ENCODE data around the gene SPATS2.

Gene SPATS2

GRCh38 chr12:49338830-49339463 is 28.3 kb upstream of the SPATS2 start:
- intact Hi-C loops (cut with DNase I; ENCODE audit: low total_unique reads), result loop anchor here (5.0 kb wide), 1 partner anchor 47 kb away; no protein-coding TSS in a partner anchor
- peaks cover 0 to 33% (median 23%) of the 10 kb centered on the region in 4 donors for H3K4me1 ChIP-seq
- H3K27me3 ChIP-seq, result peaks cover 5 to 75% of the 10 kb centered on the region in 2 donors
- no peak for TF ChIP-seq CTCF (IDR thresholded peaks at IDR 0.05)
- no peak overlapping the region for H3K27ac ChIP-seq
- no peaks in the 10 kb centered on the region for H3K9me3 ChIP-seq
- no peaks in the 10 kb centered on the region for H3K36me3 ChIP-seq
- DNase-seq, result peak in 1 of 2 donors; percentile 35
- no peak overlapping the region for H3K4me3 ChIP-seq

- H3K4me3 ChIP-seq, result no peak overlapping the region
- intact Hi-C loops (cut with DNase I; ENCODE audit: low total_unique reads), result loop anchor here (5.0 kb wide), 1 partner anchor 47 kb away; no protein-coding TSS in a partner anchor
- no peak overlapping the region for H3K27ac ChIP-seq
- no peak for TF ChIP-seq CTCF (IDR thresholded peaks at IDR 0.05)
- H3K9me3 ChIP-seq, result no peaks in the 10 kb centered on the region
- peaks cover 0 to 33% (median 23%) of the 10 kb centered on the region in 4 donors for H3K4me1 ChIP-seq
- peaks cover 5 to 73% of the 10 kb centered on the region in 2 donors for H3K27me3 ChIP-seq
- no peaks in the 10 kb centered on the region for H3K36me3 ChIP-seq
- DNase-seq, result peak in 1 of 2 donors; percentile 38
These were observed 27.8 kb upstream of the SPATS2 start for GRCh38 chr12:49339464-49339861.

GRCh38 chr12:49340095-49340870 is 27.0 kb upstream of the SPATS2 start:
- Histone ChIP-seq H3K4me3 (no peak overlapping the region), H3K27ac (no peak overlapping the region), H3K36me3 (no peaks in the 10 kb centered on the region), H3K27me3 (peaks cover 7 to 73% of the 10 kb centered on the region in 2 donors), H3K4me1 (peaks cover 0 to 38% (median 29%) of the 10 kb centered on the region in 4 donors), H3K9me3 (no peaks in the 10 kb centered on the region)
- no peak for TF ChIP-seq CTCF (IDR thresholded peaks at IDR 0.05)
- intact Hi-C loops (cut with DNase I; ENCODE audit: low total_unique reads), result no loop called here
- DNase-seq, result peak in 1 of 2 donors; percentile 35

- DNase-seq, result peak in 1 of 2 donors; percentile 32
- H3K27ac ChIP-seq, result no peak overlapping the region
- no peaks in the 10 kb centered on the region for H3K36me3 ChIP-seq
- peaks cover 0 to 45% (median 37%) of the 10 kb centered on the region in 4 donors for H3K4me1 ChIP-seq
- H3K27me3 ChIP-seq, result peaks cover 5 to 73% of the 10 kb centered on the region in 2 donors
- H3K4me3 ChIP-seq, result no peak overlapping the region
- no peaks in the 10 kb centered on the region for H3K9me3 ChIP-seq
- no peak for TF ChIP-seq CTCF (IDR thresholded peaks at IDR 0.05)
- intact Hi-C loops (cut with DNase I; ENCODE audit: low total_unique reads), result no loop called here
These were observed 26.1 kb upstream of the SPATS2 start for GRCh38 chr12:49340971-49341776.

- DNase-seq, result peak in 1 of 2 donors; percentile 57
- Histone ChIP-seq H3K4me3 (peak overlapping the region in 1 of 2 donors; percentile 45), H3K4me1 (peaks cover 4 to 46% (median 41%) of the 10 kb centered on the region in 4 donors), H3K9me3 (no peaks in the 10 kb centered on the region), H3K27ac (no peak overlapping the region), H3K36me3 (no peaks in the 10 kb centered on the region), H3K27me3 (peaks cover 3 to 73% of the 10 kb centered on the region in 2 donors)
- TF ChIP-seq CTCF (IDR thresholded peaks at IDR 0.05), result no peak
- intact Hi-C loops (cut with DNase I; ENCODE audit: low total_unique reads), result no loop called here
These were observed 25.5 kb upstream of the SPATS2 start for GRCh38 chr12:49341777-49342065.
